K562 (cell line): ENCODE measurements around the gene SIT1. TPM values are rescaled to one million over a fixed set of nuclear protein-coding genes. Genes with fewer than 3 reads are reported as not detected.

Experiments
- ADNP ChIP-seq: fragments of 200-800 bp; sonication (Bioruptor generic); IDR thresholded peaks from 2 replicates; pipeline ENCODE4 v1.6.1; 2016; ENCODE audit warnings: missing genetic modification characterization, missing compliant biosample characterization
- ASH1L ChIP-seq: fragments of 450-650 bp; IDR thresholded peaks from 2 replicates; pipeline ENCODE4 v1.6.1; 2018; ENCODE audit warnings: borderline replicate concordance, mild to moderate bottlenecking, low read depth; ENCODE audit not compliant: partially characterized antibody
- CEBPG ChIP-seq, 3 experiments: fragments of 200-800 bp in 1 of 3; sonication (Bioruptor generic) in 1 of 3; sonication (generic) in 1 of 3; formaldehyde crosslinking in 1 of 3; IDR thresholded peaks in 2 of 3; conservative IDR thresholded peaks in 1 of 3; 2 replicates each; pipeline versions ENCODE4 v1.6.1 to v1.8.0; 2016 to 2022; ENCODE audit warnings: missing compliant biosample characterization in 2 of 3, missing genetic modification characterization in 2 of 3, mild to moderate bottlenecking in 1 of 3, missing genetic modification reagents in 1 of 3
- CHD2 ChIP-seq: IDR thresholded peaks from 2 replicates; pipeline ENCODE4 v1.6.1; 2011; ENCODE audit warnings: low read depth, low read length
- E2F6 ChIP-seq, 2 experiments: IDR thresholded peaks; 2 replicates each; pipeline ENCODE4 v1.6.1; 2011; ENCODE audit warnings: borderline replicate concordance in 1 of 2, control low read depth in 1 of 2, low read depth in 1 of 2, low read length in 1 of 2, mild to moderate bottlenecking in 1 of 2, mixed read lengths in 1 of 2, moderate library complexity in 1 of 2; ENCODE audit not compliant: insufficient read depth in 1 of 2, insufficient read length in 1 of 2, poor library complexity in 1 of 2, severe bottlenecking in 1 of 2; ENCODE audit errors: extremely low read depth in 1 of 2
- ETV5 ChIP-seq: sonication (generic); formaldehyde crosslinking; IDR thresholded peaks from 2 replicates; pipeline ENCODE4 v1.4.0; 2020; ENCODE audit warnings: low read depth, mild to moderate bottlenecking, missing genetic modification reagents
- GABPA ChIP-seq: fragments of 200-800 bp; sonication (Bioruptor generic); conservative IDR thresholded peaks from 2 replicates; pipeline ENCODE4 v1.6.1; 2016; ENCODE audit warnings: low read depth, missing genetic modification characterization, missing compliant biosample characterization
- KDM1A ChIP-seq, 2 experiments: fragments of 450-650 bp; IDR thresholded peaks; 2 replicates each; pipeline ENCODE4 v1.6.1; 2016; ENCODE audit warnings: mild to moderate bottlenecking in 2 of 2
- LCOR ChIP-seq: sonication (generic); formaldehyde crosslinking; IDR thresholded peaks from 2 replicates; pipeline ENCODE4 v1.8.0; 2022; ENCODE audit warnings: mild to moderate bottlenecking, missing genetic modification reagents
- MLLT1 ChIP-seq, 2 experiments: fragments of 450-650 bp; IDR thresholded peaks; 2 replicates each; pipeline ENCODE4 v1.6.1; 2016
- PHF8 ChIP-seq: fragments of 200-600 bp; sonication (generic); IDR thresholded peaks from 2 replicates; pipeline ENCODE4 v1.6.1; 2012; ENCODE audit warnings: mixed run types, mild to moderate bottlenecking, inconsistent platforms, low read length, moderate library complexity, borderline replicate concordance
- RNF2 ChIP-seq: sonication (generic); IDR thresholded peaks from 2 replicates; pipeline ENCODE4 v1.6.1; 2016
- RUNX1 ChIP-seq: sonication (generic); IDR thresholded peaks from 2 replicates; pipeline ENCODE4 v1.6.1; 2016; ENCODE audit warnings: antibody characterized with exemption, low read depth
- SNAPC5 ChIP-seq: fragments of 250-450 bp; sonication (Bioruptor Pico); IDR thresholded peaks from 2 replicates; pipeline ENCODE4 v1.8.0; 2021; ENCODE audit warnings: moderate library complexity, mild to moderate bottlenecking, inconsistent platforms
- ZBTB2 ChIP-seq: fragments of 450-650 bp; IDR thresholded peaks from 2 replicates; pipeline ENCODE4 v1.6.1; 2016; ENCODE audit warnings: antibody characterized with exemption
- ZNF24 ChIP-seq: fragments of 450-650 bp; IDR thresholded peaks from 2 replicates; pipeline ENCODE4 v1.6.1; 2016
- ZNF511 ChIP-seq: sonication (generic); formaldehyde crosslinking; IDR thresholded peaks from 2 replicates; pipeline ENCODE4 v1.8.0; 2022; ENCODE audit warnings: mild to moderate bottlenecking, missing genetic modification reagents
- polyA plus RNA-seq, 8 experiments: library from polyadenylated mRNA; depleted of rRNA in 4 of 8; stranded (reverse) in 5 of 8; unstranded in 3 of 8; fragments of >200 nt; fragmentation: Nextera tagmentation in 2 of 8; fragmentation: Illumina TruSeq in 1 of 8; extraction: Ambion mirVana in 2 of 8; extraction: Trizol in 1 of 8; gene quantifications; 2 replicates each; pipeline versions ENCODE4 v1.2.1 to v1.2.3, GENCODE V29; 2011 to 2014; ENCODE audit warnings: inconsistent platforms in 1 of 8, missing spikeins in 1 of 8
- total RNA-seq, 7 experiments: library from RNA; depleted of rRNA in 6 of 7; stranded (reverse); fragments of >200 nt in 6 of 7; fragmentation: Illumina TruSeq in 2 of 7; extraction: Trizol in 2 of 7; gene quantifications; 2 replicates each; pipeline versions ENCODE4 v1.2.1 to v1.2.3, GENCODE V29; 2011 to 2021; ENCODE audit warnings: low replicate concordance in 1 of 7

The SIT1 gene
- total and polyA plus RNA-seq, 9 of the 15 experiments (the other 6 are each of a cell fraction or from before 2014, with no cell fraction given), result not detected

GRCh38 chr9:35603506-35603985, 47.2 kb downstream of the SIT1 start (continued):
- TF ChIP-seq SNAPC5 (CRISPR knock-in tag) (no peak), ETV5 (CRISPR knock-in tag) (peak; percentile 46; the same call in 1 of the 2 replicates), ZNF511 (CRISPR knock-in tag) (no peak), KDM1A (IDR thresholded peaks at IDR 0.05) (no peak), ZNF24 (0 out of 2 replicates have a peak, but pooled peaks have one; percentile 11), E2F6 (IDR thresholded peaks at IDR 0.05; ENCODE audit: borderline replicate concordance in 1 of 2, extremely low read depth in 1 of 2, insufficient read depth in 1 of 2, insufficient read length in 1 of 2, low read depth in 1 of 2, low read length in 1 of 2, poor library complexity in 1 of 2, severe bottlenecking in 1 of 2) (no peak), RNF2 (0 out of 2 replicates have a peak, but pooled peaks have one; percentile 35), CHD2 (no peak), PHF8 (peak; percentile 36; the same call in 1 of the 2 replicates), ZBTB2 (no peak), ADNP (tag) (no peak), CEBPG (CRISPR knock-in tag; IDR thresholded peaks at IDR 0.05) (no peak), CEBPG (tag; conservative IDR thresholded peaks at IDR 0.05 in 1 of 2, IDR thresholded peaks at IDR 0.05 in 1 of 2) (0 out of 4 replicates have a peak, but pooled peaks of 1 of the 2 experiments have one; percentile 16), ASH1L (peak; percentile 42), GABPA (tag) (no peak), LCOR (CRISPR knock-in tag) (no peak), MLLT1 (IDR thresholded peaks at IDR 0.05) (0 out of 4 replicates have a peak, but pooled peaks of 1 of the 2 experiments have one; percentile 10), RUNX1 (no peak)
